Testis (tissue), 2 donors: ENCODE measurements around the gene MAGEF1.

Experiments
- POLR2A ChIP-seq: fragments of 450-650 bp; IDR thresholded peaks from one replicate; pipeline ENCODE4 v1.6.1; 2017; ENCODE audit warnings: antibody characterized with exemption, mild to moderate bottlenecking, moderate library complexity
- TF ChIP-seq, protein P1 (sequence below), 3 experiments: fragments of 450-650 bp in 2 of 3; fragments of 200-600 bp in 1 of 3; sonication (generic) in 1 of 3; IDR thresholded peaks; one replicate each; pipeline ENCODE4 v1.5.1; 2016 to 2019; ENCODE audit warnings: antibody characterized with exemption in 3 of 3, mild to moderate bottlenecking in 2 of 3, moderate library complexity in 1 of 3

DNA sequence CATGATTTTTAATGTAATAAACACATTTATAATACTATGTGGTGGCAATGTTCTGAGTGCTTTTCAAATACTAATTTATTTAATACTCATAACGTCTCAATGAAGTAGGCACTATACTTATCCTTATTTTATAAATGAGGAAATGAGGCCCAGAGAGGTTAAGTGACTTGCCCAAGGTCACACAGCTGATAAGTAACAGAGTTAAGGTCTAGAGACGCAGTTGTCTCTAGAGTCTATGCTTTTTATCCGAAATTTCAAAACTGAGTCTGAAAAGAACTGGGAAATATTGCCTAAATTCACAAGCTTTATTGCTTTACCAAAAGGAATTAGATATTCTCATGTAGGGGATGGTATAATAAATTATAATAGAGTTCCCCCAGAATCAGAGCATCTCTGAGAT lies 31.4 kb upstream of the MAGEF1 start:
- TF ChIP-seq, protein P1, sequence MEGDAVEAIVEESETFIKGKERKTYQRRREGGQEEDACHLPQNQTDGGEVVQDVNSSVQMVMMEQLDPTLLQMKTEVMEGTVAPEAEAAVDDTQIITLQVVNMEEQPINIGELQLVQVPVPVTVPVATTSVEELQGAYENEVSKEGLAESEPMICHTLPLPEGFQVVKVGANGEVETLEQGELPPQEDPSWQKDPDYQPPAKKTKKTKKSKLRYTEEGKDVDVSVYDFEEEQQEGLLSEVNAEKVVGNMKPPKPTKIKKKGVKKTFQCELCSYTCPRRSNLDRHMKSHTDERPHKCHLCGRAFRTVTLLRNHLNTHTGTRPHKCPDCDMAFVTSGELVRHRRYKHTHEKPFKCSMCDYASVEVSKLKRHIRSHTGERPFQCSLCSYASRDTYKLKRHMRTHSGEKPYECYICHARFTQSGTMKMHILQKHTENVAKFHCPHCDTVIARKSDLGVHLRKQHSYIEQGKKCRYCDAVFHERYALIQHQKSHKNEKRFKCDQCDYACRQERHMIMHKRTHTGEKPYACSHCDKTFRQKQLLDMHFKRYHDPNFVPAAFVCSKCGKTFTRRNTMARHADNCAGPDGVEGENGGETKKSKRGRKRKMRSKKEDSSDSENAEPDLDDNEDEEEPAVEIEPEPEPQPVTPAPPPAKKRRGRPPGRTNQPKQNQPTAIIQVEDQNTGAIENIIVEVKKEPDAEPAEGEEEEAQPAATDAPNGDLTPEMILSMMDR (IDR thresholded peaks at IDR 0.05): no peak
- TF ChIP-seq POLR2A: no peak
